Gastroesophageal sphincter (tissue), 3 donors: Measurements from ENCODE around the gene MTA3.

Experiments used
- CTCF ChIP-seq, 4 experiments: fragments of 200-600 bp in 2 of 4; fragments of 450-650 bp in 2 of 4; sonication (generic) in 1 of 4; IDR thresholded peaks; one replicate each; pipeline ENCODE4 v1.5.1; 2017 to 2019; ENCODE audit warnings: antibody characterized with exemption in 4 of 4, mild to moderate bottlenecking in 2 of 4, moderate library complexity in 2 of 4
- EP300 ChIP-seq: sonication (generic); formaldehyde crosslinking; IDR thresholded peaks from one replicate; pipeline ENCODE4 v1.6.1; 2017; ENCODE audit warnings: antibody characterized with exemption, mild to moderate bottlenecking
- POLR2AphosphoS5 ChIP-seq: sonication (generic); formaldehyde crosslinking; IDR thresholded peaks from one replicate; pipeline ENCODE4 v1.6.1; 2017; ENCODE audit warnings: antibody characterized with exemption

GRCh38 chr2:42788882-42789281 is 220.4 kb downstream of the MTA3 start:
- TF ChIP-seq CTCF (IDR thresholded peaks at IDR 0.05) (no peak), POLR2AphosphoS5 (no peak), EP300 (no peak)
